IMR-90 (cell line): ENCODE results near the gene UTP11.

Experiments used
- CTCF ChIP-seq: conservative IDR thresholded peaks from 2 replicates; pipeline ENCODE4 v1.5.1; 2012; ENCODE audit warnings: mild to moderate bottlenecking, low read depth, low read length, improper control_type of control experiment
- FOS ChIP-seq: fragments of 150-350 bp; IDR thresholded peaks from 2 replicates; pipeline ENCODE4 v1.6.1; 2016; ENCODE audit warnings: low read depth, low read length
- MAFK ChIP-seq: IDR thresholded peaks from 2 replicates; pipeline ENCODE4 v1.6.1; 2012; ENCODE audit warnings: low read depth, low read length, improper control_type of control experiment
- POLR2A ChIP-seq: IDR thresholded peaks from 2 replicates; pipeline ENCODE4 v1.6.1; 2012; ENCODE audit warnings: mild to moderate bottlenecking, low read depth, low read length
- RAD21 ChIP-seq: IDR thresholded peaks from 2 replicates; pipeline ENCODE4 v1.6.1; 2012; ENCODE audit warnings: low read length, improper control_type of control experiment
- RFX5 ChIP-seq: IDR thresholded peaks from 2 replicates; pipeline ENCODE4 v1.8.0; 2012; ENCODE audit warnings: low read depth, mild to moderate bottlenecking, low read length, moderate library complexity
- SMC3 ChIP-seq: fragments of 150-350 bp; IDR thresholded peaks from 2 replicates; pipeline ENCODE4 v1.6.1; 2016; ENCODE audit warnings: low read depth, mild to moderate bottlenecking, antibody characterized with exemption, low read length, moderate library complexity
- TF ChIP-seq, protein P1 (sequence below): fragments of 150-350 bp; IDR thresholded peaks from 2 replicates; pipeline ENCODE4 v1.6.1; 2016; ENCODE audit warnings: low read depth, mild to moderate bottlenecking, low read length, moderate library complexity, borderline replicate concordance

- TF ChIP-seq CTCF = no peak
- no peak for TF ChIP-seq POLR2A
- no peak for TF ChIP-seq RFX5
- no peak for TF ChIP-seq SMC3
- TF ChIP-seq FOS = no peak
- TF ChIP-seq, protein P1, sequence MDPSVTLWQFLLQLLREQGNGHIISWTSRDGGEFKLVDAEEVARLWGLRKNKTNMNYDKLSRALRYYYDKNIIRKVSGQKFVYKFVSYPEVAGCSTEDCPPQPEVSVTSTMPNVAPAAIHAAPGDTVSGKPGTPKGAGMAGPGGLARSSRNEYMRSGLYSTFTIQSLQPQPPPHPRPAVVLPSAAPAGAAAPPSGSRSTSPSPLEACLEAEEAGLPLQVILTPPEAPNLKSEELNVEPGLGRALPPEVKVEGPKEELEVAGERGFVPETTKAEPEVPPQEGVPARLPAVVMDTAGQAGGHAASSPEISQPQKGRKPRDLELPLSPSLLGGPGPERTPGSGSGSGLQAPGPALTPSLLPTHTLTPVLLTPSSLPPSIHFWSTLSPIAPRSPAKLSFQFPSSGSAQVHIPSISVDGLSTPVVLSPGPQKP = no peak
- no peak for TF ChIP-seq MAFK
- TF ChIP-seq RAD21 = no peak
These were observed 14.9 kb downstream of the UTP11 start for GRCh38 chr1:38027201-38028104.
